SK-N-SH (cell line): ENCODE results near the gene WDR91. TPM values are rescaled to one million over a fixed set of nuclear protein-coding genes. Genes with fewer than 3 reads are reported as not detected.

ENCODE experiments used
- CTCF ChIA-PET: fragments of 300-600, 350-600 bp; formaldehyde crosslinking; extraction: SDS; loops from one replicate; lab custom pipeline; 2021; lab: Yijun Ruan, JAX
- POLR2A ChIA-PET: fragments of 350-600 bp; sonication (Branson Sonifier 250); formaldehyde crosslinking; extraction: SDS; loops from one replicate; lab custom pipeline; 2020; ENCODE audit warnings: antibody characterized with exemption, inconsistent platforms; lab: Yijun Ruan, JAX
- DNase-seq: peaks from one replicate; pipeline ENCODE4 v3.0.0; 2012
- H2AFZ ChIP-seq: fragments of 200-600 bp; sonication (generic); 2 replicates; pipeline ENCODE4 v1.8.1; 2016; ENCODE audit warnings: antibody characterized with exemption, mild to moderate bottlenecking, low read depth
- H3F3A ChIP-seq: fragments of 200-600 bp; sonication (generic); replicated peaks from 2 replicates; pipeline ENCODE3; 2016; ENCODE audit warnings: antibody characterized with exemption, mild to moderate bottlenecking; ENCODE audit not compliant: insufficient read depth
- H3K27ac ChIP-seq, 2 experiments: fragments of 200-500 bp in 1 of 2; fragments of 200-600 bp in 1 of 2; sonication (Bioruptor generic) in 1 of 2; sonication (generic), shearing (Covaris generic) in 1 of 2; 2 replicates each; pipeline versions ENCODE4 v1.5.1 to v1.6.1; 2014 to 2016; ENCODE audit warnings: low read depth in 2 of 2, inconsistent platforms in 1 of 2, low read length in 1 of 2, mild to moderate bottlenecking in 1 of 2, mixed read lengths in 1 of 2
- H3K27me3 ChIP-seq: fragments of 200-600 bp; sonication (generic), shearing (Covaris generic); 2 replicates; pipeline ENCODE4 v1.6.1; 2016; ENCODE audit warnings: mixed run types; ENCODE audit not compliant: insufficient read depth
- H3K36me3 ChIP-seq, 2 experiments: fragments of 200-500 bp in 1 of 2; fragments of 200-600 bp in 1 of 2; sonication (Bioruptor generic) in 1 of 2; sonication (generic) in 1 of 2; replicated peaks in 1 of 2; 2 replicates each; pipeline versions ENCODE3 to v1.5.1; 2014 to 2016; ENCODE audit warnings: low read length in 1 of 2, mild to moderate bottlenecking in 1 of 2; ENCODE audit not compliant: insufficient read depth in 2 of 2, control insufficient read depth in 1 of 2
- H3K4me1 ChIP-seq, 2 experiments: fragments of 200-500 bp in 1 of 2; fragments of 200-600 bp in 1 of 2; sonication (Bioruptor generic) in 1 of 2; sonication (generic), shearing (Covaris generic) in 1 of 2; 2 replicates each; pipeline versions ENCODE4 v1.5.1 to v1.6.1; 2014 to 2016; ENCODE audit warnings: low read depth in 1 of 2, low read length in 1 of 2, mixed run types in 1 of 2; ENCODE audit not compliant: insufficient read depth in 2 of 2, control insufficient read depth in 1 of 2
- H3K4me2 ChIP-seq: fragments of 200-600 bp; sonication (generic), shearing (Covaris generic); 2 replicates; pipeline ENCODE4 v1.6.1; 2017; ENCODE audit warnings: mixed run types
- H3K4me3 ChIP-seq, 2 experiments: fragments of 200-500 bp in 1 of 2; fragments of 200-600 bp in 1 of 2; sonication (Bioruptor generic) in 1 of 2; sonication (generic), shearing (Covaris generic) in 1 of 2; 2 replicates each; pipeline versions ENCODE4 v1.5.1 to v1.8.1; 2014 to 2016; ENCODE audit warnings: low read depth in 2 of 2, inconsistent platforms in 1 of 2, low read length in 1 of 2, mild to moderate bottlenecking in 1 of 2, mixed read lengths in 1 of 2, moderate library complexity in 1 of 2
- H3K79me2 ChIP-seq: fragments of 200-600 bp; sonication (generic); 2 replicates; pipeline ENCODE4 v1.8.1; 2017; ENCODE audit warnings: mild to moderate bottlenecking; ENCODE audit not compliant: insufficient read depth
- H3K9ac ChIP-seq: fragments of 200-600 bp; sonication (generic); 2 replicates; pipeline ENCODE4 v1.6.1; 2017; ENCODE audit warnings: mixed run types
- H3K9me2 ChIP-seq: fragments of 200-600 bp; sonication (generic); 2 replicates; pipeline ENCODE4 v1.6.1; 2017; ENCODE audit warnings: mixed run types
- H3K9me3 ChIP-seq: fragments of 200-600 bp; sonication (generic); 2 replicates; pipeline ENCODE4 v1.6.1; 2017; ENCODE audit warnings: mixed run types, mild to moderate bottlenecking, moderate library complexity
- H4K20me1 ChIP-seq: fragments of 200-600 bp; sonication (generic); 2 replicates; pipeline ENCODE4 v1.6.1; 2017; ENCODE audit warnings: mild to moderate bottlenecking, mixed run types; ENCODE audit not compliant: insufficient read depth
- EP300 ChIP-seq, 2 experiments: IDR thresholded peaks; 2 replicates each; pipeline versions ENCODE4 v1.4.0 to v1.6.1; 2012; ENCODE audit warnings: borderline replicate concordance in 1 of 2, low read depth in 1 of 2, low read length in 1 of 2
- FOSL2 ChIP-seq: IDR thresholded peaks from 2 replicates; pipeline ENCODE4 v1.4.0; 2012; ENCODE audit warnings: low read depth, mild to moderate bottlenecking, moderate library complexity, borderline replicate concordance
- GABPA ChIP-seq: IDR thresholded peaks from 2 replicates; pipeline ENCODE4 v1.4.0; 2012; ENCODE audit warnings: low read depth, mild to moderate bottlenecking
- GATA2 ChIP-seq: sonication (generic); formaldehyde crosslinking; IDR thresholded peaks from 2 replicates; pipeline ENCODE4 v1.5.0; 2020; ENCODE audit warnings: mild to moderate bottlenecking, missing genetic modification reagents
- IRF3 ChIP-seq: fragments of 150-350 bp; IDR thresholded peaks from 2 replicates; pipeline ENCODE4 v1.6.1; 2016; ENCODE audit warnings: mild to moderate bottlenecking, low read depth, low read length
- MAX ChIP-seq: IDR thresholded peaks from 2 replicates; pipeline ENCODE4 v1.4.0; 2012; ENCODE audit warnings: low read depth
- MEF2A ChIP-seq: IDR thresholded peaks from 2 replicates; pipeline ENCODE4 v1.4.0; 2012; ENCODE audit warnings: low read depth, borderline replicate concordance
- PBX3 ChIP-seq: IDR thresholded peaks from 2 replicates; pipeline ENCODE4; 2012
- REST ChIP-seq: IDR thresholded peaks from 2 replicates; pipeline ENCODE4 v1.6.1; 2012; ENCODE audit warnings: mild to moderate bottlenecking, low read depth, low read length, moderate library complexity
- SIN3A ChIP-seq: IDR thresholded peaks from 2 replicates; pipeline ENCODE4 v1.6.1; 2012; ENCODE audit warnings: low read depth, mild to moderate bottlenecking, low read length, moderate library complexity, borderline replicate concordance
- YY1 ChIP-seq: IDR thresholded peaks from 2 replicates; pipeline ENCODE4 v1.4.0; 2012; ENCODE audit warnings: low read depth, mild to moderate bottlenecking
- WGBS: methylation state at CpG from one replicate; pipeline ENCODE4 v1.1.6; 2017; ENCODE audit warnings: low lambda C conversion rate; 5-methylcytosine and 5-hydroxymethylcytosine counted together
- polyA plus RNA-seq, 3 experiments: library from polyadenylated mRNA; depleted of rRNA; stranded (reverse); fragments of >200 nt; gene quantifications; 2 replicates each; pipeline ENCODE4 v1.2.3, GENCODE V29; 2012
- TF ChIP-seq, protein P1 (sequence below): IDR thresholded peaks from 2 replicates; pipeline ENCODE4 v1.4.0; 2012; ENCODE audit warnings: low read depth, borderline replicate concordance
- TF ChIP-seq, protein P2 (sequence below): IDR thresholded peaks from 2 replicates; pipeline ENCODE4 v1.4.0; 2012; ENCODE audit warnings: low read depth, borderline replicate concordance

Gene WDR91
- polyA plus RNA-seq, 1 of the 3 experiments (the other 2 are of a cell fraction): 8.4 TPM

DNA sequence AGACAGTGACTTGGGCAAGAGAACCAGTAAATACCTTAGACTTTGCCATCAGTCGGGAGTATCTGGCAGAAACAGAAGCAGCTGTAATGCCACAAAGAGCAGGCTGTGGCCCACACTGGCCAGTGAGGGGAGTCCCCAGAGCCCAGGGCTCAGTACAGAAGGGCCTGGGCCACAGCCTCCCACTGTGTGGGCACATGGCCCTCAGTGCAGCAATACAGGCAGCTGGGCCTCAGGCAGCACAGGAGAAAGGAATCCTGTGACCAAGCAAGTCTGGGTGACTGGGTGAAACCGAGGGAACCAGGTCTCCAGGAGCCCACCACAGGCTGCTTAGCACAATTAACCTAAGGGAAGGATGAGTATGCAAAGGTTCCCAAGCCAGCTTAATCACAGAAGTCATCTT is 14.0 kb downstream of the WDR91 start:
- Histone ChIP-seq H3K27ac (no peak overlapping the region), H4K20me1 (no peaks in the 10 kb centered on the region), H3K4me2 (no peak overlapping the region), H3K9me3 (no peaks in the 10 kb centered on the region), H3K27me3 (no peaks in the 10 kb centered on the region), H3K9me2 (no peaks in the 10 kb centered on the region), H3K9ac (no peak overlapping the region), H3K36me3 (peaks cover 0 to 51% of the 10 kb centered on the region in 2 experiments), H2AFZ (no peak overlapping the region), H3K4me3 (no peak overlapping the region), H3F3A (no peaks in the 10 kb centered on the region), H3K79me2 (no peaks in the 10 kb centered on the region), H3K4me1 (peaks cover 0 to 13% of the 10 kb centered on the region in 2 experiments; a peak in 2 of 4 replicates)
- TF ChIP-seq GABPA: no peak
- WGBS: 86% methylated on average over 2 of the region's 2 CpGs
- no peak for DNase-seq
- CTCF ChIA-PET: interaction anchor here (1.1 to 2.3 kb wide), 4 partner anchors 12 to 254 kb away, joined by 4 to 8 read pairs (median 4); partner anchors contain the start of gene CYREN
- POLR2A ChIA-PET: no interaction called here

- Histone ChIP-seq H3K9ac (no peak overlapping the region), H3K27ac (no peak overlapping the region), H3K36me3 (peaks cover 0 to 41% of the 10 kb centered on the region in 2 experiments), H3K9me3 (no peaks in the 10 kb centered on the region), H2AFZ (no peak overlapping the region), H3F3A (no peaks in the 10 kb centered on the region), H4K20me1 (no peaks in the 10 kb centered on the region), H3K79me2 (no peaks in the 10 kb centered on the region), H3K4me1 (peaks cover 0 to 8% of the 10 kb centered on the region in 2 experiments; a peak in 2 of 4 replicates), H3K9me2 (no peaks in the 10 kb centered on the region), H3K4me2 (no peak overlapping the region), H3K27me3 (no peaks in the 10 kb centered on the region), H3K4me3 (no peak overlapping the region)
- TF ChIP-seq, protein P1, sequence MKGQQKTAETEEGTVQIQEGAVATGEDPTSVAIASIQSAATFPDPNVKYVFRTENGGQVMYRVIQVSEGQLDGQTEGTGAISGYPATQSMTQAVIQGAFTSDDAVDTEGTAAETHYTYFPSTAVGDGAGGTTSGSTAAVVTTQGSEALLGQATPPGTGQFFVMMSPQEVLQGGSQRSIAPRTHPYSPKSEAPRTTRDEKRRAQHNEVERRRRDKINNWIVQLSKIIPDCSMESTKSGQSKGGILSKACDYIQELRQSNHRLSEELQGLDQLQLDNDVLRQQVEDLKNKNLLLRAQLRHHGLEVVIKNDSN: no peak
- TF ChIP-seq SIN3A: no peak
- no peak for TF ChIP-seq IRF3
- TF ChIP-seq MAX: no peak
- TF ChIP-seq GATA2: no peak
- TF ChIP-seq, protein P2, sequence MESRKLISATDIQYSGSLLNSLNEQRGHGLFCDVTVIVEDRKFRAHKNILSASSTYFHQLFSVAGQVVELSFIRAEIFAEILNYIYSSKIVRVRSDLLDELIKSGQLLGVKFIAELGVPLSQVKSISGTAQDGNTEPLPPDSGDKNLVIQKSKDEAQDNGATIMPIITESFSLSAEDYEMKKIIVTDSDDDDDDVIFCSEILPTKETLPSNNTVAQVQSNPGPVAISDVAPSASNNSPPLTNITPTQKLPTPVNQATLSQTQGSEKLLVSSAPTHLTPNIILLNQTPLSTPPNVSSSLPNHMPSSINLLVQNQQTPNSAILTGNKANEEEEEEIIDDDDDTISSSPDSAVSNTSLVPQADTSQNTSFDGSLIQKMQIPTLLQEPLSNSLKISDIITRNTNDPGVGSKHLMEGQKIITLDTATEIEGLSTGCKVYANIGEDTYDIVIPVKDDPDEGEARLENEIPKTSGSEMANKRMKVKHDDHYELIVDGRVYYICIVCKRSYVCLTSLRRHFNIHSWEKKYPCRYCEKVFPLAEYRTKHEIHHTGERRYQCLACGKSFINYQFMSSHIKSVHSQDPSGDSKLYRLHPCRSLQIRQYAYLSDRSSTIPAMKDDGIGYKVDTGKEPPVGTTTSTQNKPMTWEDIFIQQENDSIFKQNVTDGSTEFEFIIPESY: no peak
- TF ChIP-seq MEF2A: no peak
- no peak for TF ChIP-seq REST
- TF ChIP-seq PBX3: no peak
- no peak for TF ChIP-seq EP300 (IDR thresholded peaks at IDR 0.05; ENCODE audit: borderline replicate concordance in 1 of 2, low read depth in 1 of 2, low read length in 1 of 2)
- no peak for TF ChIP-seq YY1
- no peak for TF ChIP-seq FOSL2
- no peak for DNase-seq
- 92% methylated on average over 13 of the region's 14 CpGs for WGBS
- ChIA-PET POLR2A (no interaction called here), CTCF (interaction anchor here (0.9 to 2.3 kb wide), 2 partner anchors 13 to 26 kb away, joined by 3 to 4 read pairs; partner anchors contain the start of gene CYREN)
Measured at GRCh38 chr7:135195968-135196629, 15.2 kb downstream of the WDR91 start.
